Stimulated activated CD4-positive, alpha-beta T cell treated with anti-CD3 and anti-CD28 coated beads, Interleukin-2, amount 100 ng/mL, for 24 hours (primary cell): Measurements from ENCODE around the gene APBA2.

ENCODE experiments used
- DNase-seq, 2 donors: peaks; one replicate each; pipeline ENCODE4 v3.0.0-alpha.2; 2020

Gene APBA2

DNA sequence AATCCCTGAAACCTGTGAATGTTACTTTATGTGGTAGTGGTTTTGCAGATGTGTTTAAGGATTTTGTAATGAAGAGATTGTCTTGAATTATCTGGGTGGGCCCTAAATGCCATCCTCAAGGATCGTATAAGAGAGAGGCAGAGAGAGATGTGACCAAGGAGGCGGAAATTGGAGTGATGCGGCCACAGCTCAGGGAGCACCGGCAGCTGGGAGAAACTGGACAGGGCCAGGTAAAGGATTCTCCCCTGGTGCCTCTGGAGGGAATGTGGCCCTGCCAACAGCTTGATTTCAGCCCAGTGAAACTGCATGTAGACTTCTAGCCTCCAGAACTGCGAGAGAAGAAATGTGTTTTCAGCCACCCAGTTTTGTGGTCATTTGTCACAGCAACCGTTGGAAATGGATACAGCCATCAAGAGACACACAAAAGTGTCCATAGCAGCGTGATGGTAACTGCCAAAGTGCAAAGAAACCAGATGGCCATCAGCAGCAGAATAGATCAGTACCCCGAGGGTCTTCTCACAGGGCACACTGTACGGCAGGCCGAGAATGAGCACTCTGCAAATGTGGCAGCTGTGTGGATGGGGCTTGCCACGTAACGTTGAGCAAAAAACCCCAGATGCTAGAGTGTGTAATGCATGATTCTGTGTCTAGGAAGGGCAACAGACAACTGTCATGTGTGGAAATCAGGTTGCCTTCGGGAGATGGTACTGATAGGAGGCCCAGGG is 12.2 kb downstream of the APBA2 start:
- DNase-seq: no peak

DNA sequence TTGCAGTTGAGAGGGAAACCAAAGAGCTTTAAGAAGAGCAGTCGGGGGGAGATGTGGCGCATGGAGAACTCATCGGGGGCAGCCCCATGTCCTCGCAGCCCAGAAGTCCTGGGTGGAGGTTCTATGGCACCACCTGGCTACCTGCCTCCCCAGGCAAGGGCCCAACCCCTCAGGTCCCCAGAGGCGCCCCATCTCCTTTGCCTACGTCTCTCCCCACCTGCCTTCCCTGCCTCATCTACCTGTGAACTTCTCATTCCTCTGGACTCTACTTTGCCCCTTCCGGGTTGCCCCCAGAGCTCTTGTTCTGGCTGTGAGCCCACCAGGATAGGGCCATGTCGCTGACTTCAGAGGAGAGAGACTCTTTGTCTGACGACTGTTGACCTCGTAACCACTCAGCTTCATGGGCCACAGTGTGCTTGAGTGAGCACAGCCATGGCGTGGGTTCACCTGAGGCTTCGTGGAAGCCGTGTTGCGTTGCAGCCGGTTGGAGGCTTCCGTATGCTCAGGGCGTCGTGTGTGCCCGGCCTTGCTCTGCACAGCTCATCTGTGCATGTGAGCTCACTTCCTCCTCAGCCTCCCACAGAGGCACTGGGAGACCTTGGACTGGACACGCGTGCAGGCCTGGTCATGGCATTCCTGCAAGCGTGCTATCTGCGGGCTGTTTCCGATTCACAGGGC is 13.4 kb downstream of the APBA2 start:
- DNase-seq: no peak

DNA sequence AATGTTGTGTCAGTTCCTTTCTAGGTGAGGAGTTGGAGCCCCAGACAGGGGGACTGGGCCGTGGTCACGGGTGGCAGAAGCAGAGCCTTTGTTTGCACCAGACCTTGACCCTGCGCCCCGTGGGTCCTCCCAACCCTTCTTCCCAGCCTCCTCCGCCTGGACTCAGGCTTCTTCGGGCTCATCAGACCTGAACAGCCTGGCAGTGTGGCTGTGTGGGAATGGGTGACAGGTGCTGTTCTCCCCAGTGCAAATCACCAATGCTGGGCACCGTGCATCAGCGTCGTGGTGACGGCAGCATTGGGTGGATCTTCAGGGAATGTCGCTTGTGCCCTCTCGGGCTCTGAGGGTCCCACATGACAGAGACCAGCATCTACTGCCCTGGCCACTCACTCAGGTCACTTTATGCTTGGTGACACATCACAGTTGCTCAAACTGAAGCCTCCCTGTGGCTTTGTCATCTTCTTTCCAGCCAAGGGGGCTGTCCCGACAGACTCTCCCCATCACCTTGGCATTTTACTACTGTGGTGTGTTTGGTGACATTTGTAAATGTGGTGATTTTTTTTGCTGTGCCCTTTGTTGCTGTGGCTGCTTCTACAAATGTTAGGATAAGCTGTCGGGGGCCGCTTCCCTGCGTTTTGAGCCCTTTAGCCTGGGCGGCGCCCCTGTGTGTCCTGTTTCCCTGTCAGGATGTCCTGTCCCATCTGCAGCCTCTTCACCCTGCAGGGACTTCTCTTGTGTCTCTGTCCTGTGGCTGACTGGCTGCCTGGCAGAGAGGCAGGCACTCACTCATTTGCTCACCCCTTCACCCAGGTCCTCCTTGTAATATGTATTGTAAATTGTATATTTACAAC is 14.5 kb downstream of the APBA2 start:
- DNase-seq: no peak

DNA sequence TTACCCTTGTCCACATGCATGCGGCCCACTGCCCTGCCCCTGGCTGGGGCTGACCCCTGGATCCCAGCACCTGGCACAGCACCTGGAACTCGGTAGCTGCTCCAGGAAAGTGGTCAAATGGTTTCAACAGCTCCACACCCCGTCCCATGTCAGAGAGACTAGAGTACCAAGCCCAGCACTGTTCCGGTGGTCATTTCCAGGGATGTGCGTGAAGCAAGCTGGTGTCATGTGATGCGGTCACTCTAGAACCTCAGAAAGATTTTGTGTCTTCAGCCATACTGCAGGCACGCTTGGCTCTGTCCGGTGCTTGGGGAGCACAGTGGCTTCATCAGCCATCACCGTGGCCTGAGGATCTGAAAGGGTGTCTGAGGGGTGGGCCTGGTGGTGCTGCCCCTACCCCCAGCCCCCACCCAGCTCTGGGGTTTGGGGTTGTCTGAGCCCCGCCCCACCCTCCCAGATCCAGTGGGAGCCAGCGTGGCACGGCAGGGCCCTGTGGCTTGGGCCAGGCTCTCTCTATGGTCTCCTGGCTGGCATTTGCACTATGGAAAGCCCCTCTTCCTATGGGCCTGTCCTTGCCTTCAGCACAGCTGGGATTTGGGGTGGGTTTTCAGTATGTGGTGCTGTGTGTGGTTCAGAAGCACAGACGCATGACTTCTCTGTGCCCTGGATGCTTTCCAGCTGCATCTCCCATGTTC is 15.3 kb downstream of the APBA2 start:
- DNase-seq: no peak

DNA sequence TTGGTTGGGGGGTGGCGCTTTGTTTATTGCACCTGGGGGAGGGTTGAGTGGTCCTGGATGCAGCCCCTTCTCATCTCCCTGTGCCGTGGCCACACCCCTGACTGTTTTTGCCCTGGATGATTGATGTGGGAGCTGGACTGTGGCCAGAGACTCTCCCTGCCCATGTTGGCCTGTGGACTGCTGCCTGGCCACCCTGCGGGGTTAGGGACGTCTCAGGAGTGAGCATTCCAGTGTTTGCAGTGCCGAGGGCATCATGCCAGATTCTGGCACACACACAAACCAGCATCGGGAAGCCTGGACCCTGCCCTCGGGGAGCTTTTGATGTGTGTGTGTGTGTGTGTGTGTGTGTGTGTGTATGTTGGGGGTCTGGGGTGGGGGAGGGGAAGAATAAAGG is 15.8 kb downstream of the APBA2 start:
- no peak for DNase-seq

GRCh38 chr15:28901987-28902745 is 16.4 kb downstream of the APBA2 start:
- DNase-seq: no peak

DNA sequence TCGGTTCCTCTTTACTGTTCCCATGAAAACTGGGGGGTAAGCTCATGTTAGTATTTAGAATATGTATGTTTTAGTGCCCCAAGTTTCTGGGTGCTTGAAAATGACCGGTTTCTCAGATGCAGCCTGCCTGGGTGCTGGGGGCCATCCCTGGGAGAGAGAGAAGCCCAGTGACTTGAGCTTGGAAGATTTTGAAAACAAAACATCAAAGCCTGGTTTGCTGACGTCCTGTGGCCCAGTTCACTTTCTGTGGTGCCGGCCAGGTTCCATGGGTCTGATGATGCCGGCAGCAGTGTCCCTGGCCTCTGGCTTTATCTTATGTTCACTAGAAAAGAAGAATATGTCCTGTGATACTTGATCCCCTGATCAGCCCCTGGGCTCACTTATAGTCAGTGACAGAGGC is 17.1 kb downstream of the APBA2 start:
- DNase-seq: no peak

- no peak for DNase-seq
Observed at GRCh38 chr15:28903555-28903954, 17.8 kb downstream of the APBA2 start.

- DNase-seq: no peak
Observed at GRCh38 chr15:28904003-28904402, 18.2 kb downstream of the APBA2 start.

DNA sequence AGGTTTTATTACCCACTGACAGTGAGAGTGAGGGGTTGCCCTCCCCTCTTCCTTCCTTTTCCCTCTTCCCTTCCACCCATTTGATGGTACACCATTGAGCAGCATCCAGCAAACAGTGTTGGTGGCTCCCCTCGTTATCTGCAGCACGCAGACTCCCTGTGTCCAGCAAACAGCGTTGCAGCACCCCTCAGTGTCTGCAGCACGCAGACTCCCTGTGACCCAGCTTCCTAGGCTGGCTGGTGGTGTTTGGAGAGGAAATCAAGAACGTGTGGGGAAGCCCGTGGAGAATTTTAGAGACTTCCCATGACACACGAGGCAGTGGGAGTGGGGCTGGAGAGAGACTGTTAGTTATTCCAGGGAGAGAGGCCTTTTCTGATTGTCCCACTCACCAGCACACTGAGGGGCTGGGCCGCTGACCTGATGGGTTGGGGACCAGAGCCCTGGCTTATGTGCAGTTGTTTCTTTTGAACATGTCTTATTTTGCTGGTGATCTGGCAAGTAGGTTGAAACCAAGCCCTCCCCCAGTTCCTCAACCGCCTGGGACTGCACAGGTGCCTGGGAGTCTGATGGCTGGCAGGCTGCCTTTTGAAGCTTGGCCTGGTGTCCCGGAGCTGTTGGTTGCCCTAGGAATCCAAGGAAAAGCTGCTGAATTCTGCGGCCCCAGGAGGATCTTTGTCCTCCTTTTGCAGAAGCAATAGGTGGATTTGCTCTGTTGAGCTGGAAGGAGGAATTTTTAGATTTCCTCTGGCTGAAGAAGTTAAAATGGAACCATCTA is 19.0 kb downstream of the APBA2 start:
- no peak for DNase-seq

DNA sequence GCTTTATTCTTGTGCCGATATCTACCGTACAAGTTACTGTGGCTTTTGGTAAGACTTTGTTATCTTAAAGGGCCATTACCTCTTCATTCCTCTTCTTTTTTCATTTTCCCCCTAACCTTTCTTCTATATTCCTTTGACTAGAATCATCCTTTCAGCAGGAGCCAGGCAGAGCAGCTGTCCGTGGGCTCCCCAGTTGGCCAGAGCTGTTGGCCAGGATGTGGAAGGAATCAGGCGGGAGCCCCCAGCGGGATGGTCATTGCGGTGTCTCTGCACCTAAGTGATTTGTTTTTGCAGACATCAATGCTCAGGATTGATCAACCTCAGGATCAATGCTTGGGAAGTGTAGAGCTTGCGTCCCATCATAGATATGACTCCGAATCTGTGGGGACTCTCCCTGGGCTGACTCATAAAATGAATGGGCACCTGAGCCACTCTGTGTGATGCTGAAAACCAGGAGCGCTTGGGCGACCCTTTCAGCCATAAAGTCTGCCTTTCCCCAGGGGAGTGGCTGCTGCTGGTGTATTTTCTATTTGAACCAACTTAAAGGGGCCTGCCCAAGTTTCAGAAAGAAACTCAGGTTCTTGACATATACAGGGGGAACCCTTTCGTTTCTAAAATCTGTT is 21.7 kb downstream of the APBA2 start:
- DNase-seq: no peak

DNA sequence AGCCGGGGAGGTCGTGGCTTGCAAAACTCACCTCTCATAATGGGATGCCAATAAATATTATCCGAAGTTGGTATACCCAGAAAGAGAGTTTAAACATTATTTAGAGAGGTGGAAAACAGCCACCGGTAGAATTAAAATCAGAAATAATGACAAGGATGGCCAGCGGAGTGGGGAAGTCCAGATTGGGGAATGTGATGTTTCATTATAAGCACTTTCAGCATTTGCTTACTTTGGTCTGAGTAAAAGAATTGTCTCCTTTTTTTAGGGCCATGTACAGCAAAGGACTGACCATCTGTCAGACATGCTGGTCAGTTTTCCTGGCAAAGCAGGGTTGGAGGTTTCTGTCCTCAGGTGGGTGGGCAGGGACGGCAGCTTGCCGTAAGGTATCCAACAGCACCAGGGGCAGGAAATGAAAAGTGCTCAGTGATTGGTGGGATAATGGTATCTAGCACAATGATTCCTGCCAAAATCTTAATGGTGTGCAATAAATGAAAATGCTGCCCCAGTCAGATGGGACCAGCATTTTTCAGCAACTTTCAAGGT is 24.3 kb downstream of the APBA2 start:
- DNase-seq: no peak

DNA sequence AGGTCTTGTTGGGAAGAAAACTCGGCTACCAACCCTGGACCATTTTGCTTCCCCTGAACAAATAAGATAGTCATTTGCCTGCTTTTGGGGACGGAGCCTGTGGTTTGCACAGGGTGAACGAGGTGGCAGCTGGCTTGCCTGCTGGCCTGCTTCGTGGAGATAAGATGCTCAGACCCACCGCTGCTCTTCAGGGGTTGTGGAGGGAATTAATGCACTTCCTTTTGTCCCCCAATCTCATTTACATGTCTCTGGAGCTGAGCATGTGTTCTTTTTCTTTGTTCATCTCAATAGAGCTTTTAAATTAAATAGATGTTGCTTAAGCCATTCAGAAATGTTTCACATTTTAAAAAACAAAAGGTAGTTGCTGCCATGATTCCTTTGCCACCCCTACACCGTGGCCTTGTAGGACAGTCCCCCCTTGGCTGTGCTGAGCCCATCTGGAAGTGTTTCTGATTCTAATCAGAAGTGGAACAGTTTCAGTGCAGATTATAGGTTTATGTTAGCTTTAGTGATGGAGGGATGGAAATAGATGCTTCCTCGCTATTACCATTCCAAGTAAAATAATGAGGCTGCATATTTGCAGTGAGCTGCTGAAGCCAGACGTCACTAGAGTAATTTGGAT is 25.6 kb downstream of the APBA2 start:
- no peak for DNase-seq

DNA sequence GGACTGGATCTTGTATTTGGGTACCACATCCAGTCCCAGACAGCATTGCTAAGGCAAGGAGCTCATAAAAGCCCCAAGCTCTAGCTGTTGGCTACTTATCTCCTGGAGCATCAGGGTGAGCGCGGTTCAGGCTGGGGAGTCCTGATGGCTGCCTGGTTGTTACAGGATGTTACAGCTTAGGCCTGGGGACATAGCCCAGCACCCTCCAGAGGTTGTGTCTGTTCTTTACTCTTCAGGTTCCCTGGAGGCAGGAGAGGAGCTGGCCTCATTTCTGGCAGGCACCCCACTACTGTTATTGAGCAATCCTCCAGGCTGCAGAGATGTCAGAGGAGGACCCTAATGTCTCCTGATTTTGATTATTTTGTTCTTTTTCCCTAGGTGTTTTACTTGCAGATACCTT is 26.6 kb downstream of the APBA2 start:
- no peak for DNase-seq

DNA sequence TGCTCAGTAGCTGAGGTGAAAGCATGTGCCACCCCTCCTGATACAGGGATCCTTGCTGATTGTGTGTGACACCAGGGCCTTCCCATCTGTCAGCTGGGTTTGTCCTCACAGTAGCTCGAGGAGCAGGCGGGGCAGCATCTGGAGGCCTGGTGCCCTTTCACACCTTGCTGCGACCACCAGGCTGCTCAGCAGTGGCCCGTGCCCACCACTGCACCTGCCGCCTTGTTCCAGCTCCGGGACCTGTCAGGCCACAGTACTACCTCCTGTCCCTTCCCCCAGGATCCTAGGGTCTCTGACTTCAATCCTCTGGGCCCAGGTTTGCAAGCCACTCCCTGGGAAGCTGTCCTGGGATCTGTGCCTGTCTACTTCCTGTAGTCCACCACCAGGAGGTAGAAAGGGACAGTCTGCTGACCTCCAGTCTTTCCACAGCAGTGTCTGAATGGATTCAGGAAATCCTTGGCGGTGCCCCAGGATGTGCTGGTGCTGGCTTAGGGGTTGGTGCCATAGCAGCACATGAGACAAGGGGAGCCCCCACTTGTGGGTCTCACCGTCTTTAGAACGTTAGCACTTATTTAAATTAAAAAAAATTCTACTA is 27.5 kb downstream of the APBA2 start:
- no peak for DNase-seq

GRCh38 chr15:28914046-28914445 is 28.3 kb downstream of the APBA2 start:
- DNase-seq: no peak

GRCh38 chr15:28914483-28915023 is 28.8 kb downstream of the APBA2 start:
- DNase-seq: no peak

DNA sequence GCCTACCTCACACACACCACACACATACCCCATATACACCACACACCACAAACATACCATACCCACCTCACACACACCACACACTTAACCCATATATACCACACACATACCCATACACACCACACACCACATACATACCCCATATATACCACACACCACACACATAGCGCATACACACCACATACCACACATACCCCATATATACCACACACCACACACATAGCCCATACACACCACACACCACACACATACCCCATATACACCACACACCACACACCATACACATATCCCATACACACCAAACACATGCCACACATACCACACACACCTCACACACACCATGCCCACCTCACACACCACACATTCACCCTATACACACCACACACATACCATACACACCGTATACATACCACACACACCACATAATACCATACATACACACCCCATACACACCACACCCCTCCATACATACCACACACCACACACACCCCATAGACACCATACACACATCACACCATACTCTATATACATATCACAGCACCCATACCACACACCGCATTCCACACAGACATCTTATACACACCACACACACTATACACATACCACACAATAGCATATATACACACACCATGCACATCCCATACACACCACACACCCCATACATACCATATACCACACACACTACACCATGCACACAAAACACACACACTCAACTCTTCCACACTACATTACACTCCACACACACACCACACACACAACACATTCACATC is 29.5 kb downstream of the APBA2 start:
- no peak for DNase-seq

DNA sequence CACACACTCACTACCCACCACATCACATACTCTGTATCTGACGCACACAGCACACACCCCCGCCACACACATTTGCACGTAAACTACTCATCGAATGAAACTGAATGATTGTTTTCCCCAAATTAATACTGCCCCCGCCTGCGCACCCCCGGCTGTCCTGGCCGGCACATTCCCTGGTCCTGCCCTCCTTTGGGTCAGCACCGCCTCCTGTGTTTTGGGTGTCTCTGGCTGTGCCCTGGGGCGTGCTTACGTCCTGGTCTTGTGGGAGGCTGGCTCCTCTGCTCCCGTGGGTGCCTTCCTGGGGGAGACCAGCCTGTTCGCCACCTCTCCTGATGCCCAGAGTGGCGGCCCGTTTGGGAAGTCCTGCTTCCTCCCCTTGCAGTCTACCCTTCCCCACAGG is 30.2 kb downstream of the APBA2 start:
- DNase-seq: no peak
